NCI-H510A (cell line): ENCODE measurements around the gene FBP1.
"Not testable (repeated sequence)": the region's sequence is repeated elsewhere in the genome, so short reads cannot be mapped to it uniquely, and the experiment has no call there.

ENCODE experiments used
- DNase-seq: peaks from one replicate; lab custom pipeline; 2025; lab: John Stamatoyannopoulos, UW

Gene FBP1

DNA sequence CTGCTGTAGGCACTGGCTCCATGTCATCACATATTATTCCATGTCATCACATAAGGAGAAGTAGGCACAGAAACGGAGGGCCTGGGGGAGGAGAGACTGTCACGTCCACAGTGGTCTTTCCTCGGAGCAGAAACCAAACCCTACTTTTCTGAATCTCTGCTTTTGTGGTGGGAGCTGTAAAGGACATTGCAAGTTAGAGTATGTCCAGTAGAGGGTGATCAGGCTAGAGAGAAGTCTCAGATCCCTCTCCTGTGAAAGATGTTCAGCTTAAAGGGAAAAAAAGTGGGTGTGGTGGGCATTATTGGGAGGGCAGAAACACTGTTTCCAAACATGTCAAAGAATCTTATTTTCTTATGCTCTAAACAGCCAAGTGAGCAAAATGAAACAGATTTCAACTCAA is 26.3 kb downstream of the FBP1 start:
- no peak for DNase-seq

DNA sequence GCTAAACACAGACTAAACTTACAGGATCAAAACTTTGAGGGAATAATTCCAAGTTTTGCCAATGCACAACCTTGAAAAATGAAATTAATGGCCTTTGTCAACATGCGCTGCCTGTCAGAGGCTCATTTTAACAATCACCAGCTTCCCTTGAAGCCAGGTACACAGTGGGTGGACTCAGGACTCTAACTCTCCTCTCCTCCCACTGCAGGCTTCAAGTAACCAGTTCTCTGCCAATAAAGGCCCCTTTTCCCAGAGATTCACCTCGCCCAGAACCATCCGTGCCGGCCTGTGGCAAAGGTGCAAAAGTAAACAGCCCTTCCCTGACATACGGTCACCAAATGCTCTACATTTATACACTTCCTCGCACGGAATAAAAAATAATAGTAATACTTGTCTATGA is 27.2 kb downstream of the FBP1 start:
- no peak for DNase-seq

DNA sequence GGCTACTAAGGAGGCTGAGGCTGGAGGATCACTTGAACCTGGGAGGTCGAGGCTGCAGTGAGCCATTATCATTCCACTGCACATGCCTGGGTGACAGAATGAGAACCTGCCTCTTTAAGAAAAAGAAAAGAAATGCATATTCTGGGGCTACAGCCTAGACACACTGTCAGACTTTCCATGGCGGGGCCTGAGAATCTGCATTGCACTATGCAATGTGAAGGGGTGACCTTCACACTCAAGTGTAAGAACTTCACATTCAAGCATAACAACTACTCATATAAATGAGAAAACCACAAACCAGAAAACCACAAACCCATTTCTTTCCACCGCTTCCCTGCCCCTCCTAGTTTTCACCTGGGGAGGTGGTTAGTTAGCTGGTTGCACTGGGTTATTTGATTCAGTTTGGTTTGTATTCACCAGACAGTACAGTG is 27.7 kb downstream of the FBP1 start:
- DNase-seq = no peak

DNA sequence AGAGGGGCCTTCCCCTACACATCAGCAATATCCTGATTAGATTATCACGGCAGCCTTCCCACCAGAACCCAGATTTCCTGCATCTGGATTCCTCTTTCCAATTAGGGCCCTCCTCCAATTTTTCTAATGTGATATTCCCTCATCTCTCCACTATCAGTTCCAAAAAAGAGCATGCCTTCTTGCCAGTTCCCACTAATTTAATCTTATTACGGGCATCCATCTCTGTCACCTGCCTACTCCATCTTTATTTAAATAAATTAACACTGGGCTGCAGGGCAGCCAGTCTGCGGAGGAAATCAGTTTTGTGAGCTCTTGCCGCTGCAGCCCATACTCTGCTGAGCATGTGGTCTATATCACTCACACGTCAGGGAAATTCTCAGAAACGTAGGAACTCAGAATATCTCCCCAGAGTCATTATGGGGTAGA is 29.1 kb downstream of the FBP1 start:
- no peak for DNase-seq

DNA sequence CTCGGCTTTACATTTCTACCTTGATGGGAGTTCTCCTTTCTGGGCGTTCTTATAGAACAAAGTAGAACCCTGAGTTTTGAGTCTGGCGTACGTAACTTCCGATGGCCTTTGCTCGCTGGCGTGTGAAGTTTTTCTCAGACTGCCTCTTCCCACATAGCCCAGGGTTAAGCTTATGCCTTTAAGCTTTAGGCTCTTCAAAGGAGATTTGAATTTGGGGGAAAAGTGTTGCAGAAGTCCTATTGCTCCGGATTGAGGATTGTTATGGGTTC is 32.0 kb downstream of the FBP1 start:
- no peak for DNase-seq

DNA sequence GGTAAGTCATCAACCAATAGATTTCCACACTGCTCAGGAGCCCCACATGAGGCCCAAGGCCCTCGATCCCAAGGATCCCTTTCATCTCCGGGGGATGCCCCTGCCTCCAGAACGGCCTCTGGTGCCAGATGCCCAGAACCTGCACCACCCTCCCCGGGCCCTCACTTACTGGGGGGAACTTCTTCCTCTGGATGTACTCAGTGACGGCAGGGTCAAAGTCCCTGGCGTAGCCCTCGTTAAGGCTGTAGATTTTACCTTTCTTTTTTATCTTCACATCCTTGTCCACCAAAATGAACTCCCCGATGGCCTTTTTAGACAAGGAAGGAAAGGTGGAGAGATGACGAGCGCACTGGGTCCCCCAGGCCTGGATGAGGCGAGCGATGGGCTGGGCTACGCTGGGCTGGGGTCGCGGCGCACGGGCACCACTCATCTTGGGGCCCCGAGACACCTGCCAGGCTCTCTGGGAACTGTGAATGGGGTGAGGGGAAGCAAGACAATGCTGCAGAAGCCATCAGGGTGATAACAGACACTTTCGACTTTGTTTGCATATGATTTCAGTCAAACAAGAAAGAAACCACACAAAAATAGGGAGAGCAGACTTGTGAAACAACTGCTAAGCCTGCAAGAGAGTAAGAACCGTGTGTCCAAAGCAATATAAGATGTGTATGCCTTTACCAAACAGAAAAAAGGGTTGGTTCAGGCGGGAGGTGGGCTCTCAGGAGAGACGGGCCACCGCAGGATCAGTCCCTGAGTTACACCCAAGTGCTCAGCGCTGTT is 32.5 kb downstream of the FBP1 start:
- no peak for DNase-seq

DNA sequence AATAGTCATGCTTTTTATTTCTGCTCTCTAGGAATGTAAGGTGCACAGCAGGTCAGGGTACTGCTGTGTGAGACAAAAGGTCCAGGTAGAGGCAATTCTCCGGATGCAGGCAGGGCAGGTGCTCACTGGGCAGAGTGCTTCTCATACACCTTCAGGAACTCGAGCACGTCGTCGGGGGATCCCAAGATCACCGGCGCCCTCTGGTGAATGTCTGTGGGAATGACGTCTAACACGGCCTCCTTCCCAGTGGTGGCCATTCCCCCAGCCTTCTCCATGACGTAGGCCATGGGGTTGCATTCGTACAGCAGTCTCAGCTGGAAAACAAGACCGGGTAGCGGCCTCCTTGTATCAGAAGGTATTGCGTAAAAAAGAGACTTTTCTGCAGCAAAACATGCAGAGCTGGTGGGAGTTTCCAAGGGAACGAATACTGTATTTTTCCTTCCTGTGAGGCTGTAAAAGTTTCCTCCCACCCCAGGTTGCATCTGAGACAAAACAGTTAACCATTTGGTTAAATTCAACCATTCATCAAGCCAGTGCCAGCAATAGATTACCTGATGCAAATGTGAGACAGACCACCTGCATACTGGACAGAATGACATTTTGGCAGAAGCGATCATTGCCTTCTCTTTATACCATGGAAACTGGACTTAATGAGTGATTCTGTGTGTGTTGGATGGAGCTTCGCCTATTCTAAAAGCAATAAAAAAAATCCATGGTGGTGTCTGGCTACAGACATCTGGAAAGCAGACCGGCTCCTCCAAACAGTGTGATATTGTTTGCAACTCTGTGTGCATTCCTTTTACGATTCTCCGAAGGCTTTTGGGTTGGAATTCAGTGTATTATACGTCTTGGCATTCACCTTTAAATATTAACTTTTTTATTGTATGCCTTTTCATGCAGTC is 35.8 kb downstream of the FBP1 start:
- peak; percentile 6 for DNase-seq

DNA sequence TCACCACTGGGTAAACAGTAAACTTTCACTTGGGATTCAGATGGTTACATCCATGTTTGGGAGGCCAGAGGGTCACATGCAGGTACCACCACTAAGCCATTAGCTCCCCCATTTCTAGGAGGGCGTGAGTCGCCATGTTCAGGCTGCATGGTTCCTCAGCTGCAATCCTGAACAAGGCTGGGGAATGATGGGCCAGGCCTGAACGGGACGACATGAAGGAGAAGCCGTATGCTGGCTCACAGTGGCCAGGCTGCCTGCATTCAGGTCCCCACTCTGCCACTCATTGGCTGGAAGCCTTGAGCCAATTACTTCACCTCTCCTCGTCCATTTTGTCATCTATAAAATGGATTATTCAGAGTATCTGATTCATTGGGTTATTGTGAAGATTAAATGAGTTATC is 36.7 kb downstream of the FBP1 start:
- DNase-seq = no peak

DNA sequence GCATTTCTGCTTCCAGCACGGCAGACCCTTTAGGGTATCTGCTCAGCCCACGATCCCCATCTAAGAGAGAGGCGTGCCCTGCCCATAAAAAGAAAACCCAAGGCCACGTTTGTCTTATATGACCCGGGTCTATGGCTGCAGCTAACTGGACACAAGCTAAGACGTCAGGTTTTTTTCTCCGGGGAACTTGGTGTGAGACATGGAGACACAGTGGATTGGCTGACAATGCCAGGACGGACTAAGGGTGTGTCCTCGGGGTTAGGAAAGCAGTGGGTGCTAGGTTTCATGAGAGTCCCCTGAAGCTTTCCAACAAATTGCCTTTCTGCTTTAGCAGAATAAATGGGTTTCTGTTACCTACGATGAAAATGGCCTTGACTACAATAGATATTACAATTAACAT is 38.6 kb downstream of the FBP1 start:
- no peak for DNase-seq

DNA sequence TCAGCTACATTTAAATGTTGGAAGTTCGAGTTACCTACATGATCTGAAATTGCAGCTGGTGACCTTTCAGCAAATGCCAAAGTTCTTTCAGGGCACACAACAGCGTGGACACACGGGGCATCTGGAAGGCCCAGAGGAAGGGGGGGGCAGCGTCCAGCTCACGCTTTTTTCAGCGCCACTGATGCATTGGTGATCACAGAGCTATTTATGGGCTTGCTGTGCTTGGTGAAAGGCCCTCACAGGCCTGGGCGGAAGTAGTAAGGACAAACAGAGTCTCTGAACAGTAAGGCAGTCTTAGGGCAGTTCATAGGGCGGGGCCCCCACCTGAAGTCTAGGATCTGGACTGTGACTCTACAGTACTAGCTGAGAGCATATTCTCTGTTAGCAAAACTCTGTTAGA is 39.1 kb downstream of the FBP1 start:
- DNase-seq = no peak

DNA sequence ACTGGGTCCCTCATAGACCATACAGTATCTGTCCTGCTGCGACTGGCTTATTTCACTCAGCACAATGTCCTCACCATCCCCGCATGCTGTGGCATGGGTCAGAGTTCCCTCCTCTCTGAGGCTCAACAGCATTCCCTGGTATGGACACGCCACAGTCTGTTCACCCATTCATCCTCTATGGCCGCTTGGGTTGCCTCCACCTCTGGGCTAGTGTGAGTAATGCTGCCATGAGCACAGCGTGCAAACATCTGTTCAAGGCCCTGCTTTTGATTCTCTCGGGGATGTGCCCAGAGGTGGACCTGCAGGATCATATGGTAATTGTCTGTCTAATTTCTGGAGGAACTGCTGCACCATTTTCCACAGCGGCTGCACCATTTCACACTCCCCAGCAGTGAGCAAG is 40.2 kb downstream of the FBP1 start:
- DNase-seq = no peak

DNA sequence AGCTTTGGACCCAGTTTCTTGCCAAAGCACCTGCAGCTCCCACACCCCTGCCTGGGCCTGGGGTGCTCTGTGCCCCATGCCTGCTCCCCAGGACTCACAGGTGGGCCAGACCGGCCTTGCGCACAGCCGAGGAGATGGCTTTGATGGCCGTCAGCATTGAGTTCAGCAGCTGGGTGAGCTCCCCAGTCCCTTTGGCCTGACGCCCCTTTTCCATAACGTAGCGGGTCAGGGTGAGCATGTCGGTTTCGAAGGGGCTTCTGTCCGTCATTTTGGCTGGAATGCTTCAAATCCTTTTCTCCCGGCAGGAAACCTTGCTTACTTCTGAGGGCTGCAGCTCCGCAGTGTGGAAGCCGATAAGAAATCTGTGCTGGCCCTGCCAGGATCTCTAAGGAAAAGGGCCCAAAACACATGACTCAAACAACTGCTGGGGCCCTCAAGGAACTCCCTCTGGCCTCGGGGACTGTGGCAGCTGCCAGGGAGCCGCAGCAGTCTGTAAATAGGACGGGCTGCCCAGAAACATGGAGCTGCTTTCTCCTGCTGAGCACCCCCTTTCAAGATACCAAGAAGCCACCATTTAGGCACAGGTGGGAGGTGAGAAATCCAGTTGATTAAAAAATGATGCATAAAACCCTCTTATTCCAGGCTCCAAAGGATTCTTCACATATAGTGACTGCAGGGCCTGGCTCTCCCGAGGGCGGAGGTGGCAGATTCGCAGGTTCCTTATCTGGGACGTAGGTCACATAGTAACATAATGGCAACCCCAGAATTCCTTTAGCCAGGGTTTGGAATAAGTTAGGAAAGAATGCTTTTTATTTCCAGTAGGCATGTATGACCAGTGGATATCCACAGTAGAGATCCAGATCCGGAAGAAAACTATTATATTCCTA is 45.6 kb downstream of the FBP1 start, which contains the start of gene FBP2:
Gene FBP2 (minus strand): TSS at position 366 of the 887 bp plus-strand sequence. CDS start 98 bp downstream, at position 268.
- no peak for DNase-seq

DNA sequence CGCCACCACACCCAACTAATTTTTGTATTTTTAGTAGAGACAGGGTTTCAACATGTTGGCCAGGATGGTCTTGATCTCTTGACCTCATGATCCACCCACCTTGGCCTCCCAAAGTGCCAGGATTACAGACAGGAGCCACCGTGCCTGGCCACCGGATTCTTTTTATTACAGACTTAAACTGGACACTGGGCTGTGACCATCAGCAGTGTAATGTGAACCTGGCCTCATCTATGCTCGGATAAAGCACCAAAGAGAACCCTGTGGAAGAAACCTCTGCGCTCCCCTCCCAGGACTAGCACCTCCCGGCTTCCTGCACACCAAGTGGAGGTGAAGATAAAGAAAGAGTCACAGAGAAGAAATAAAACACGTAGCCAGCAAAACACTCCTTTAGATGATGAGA is 46.6 kb downstream of the FBP1 start:
- not testable (repeated sequence) for DNase-seq

DNA sequence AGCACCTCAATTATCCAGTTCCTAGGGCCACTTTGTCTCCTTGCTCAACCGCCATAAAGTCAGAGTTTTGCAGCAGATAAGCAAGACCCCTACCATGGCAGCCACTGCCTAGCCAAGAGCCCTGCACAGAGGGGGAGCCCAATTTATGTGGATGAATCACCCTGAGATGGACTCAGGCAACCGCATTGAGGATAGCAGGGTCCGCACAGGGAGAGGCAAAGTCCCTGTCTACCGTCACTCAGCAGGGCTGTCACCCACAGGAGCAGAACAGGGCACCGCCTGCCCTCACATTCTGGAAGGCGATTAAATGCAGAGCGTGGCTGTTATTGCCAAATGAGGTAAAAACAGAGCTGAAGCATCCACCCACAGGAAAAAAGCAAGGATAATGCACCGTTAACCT is 47.4 kb downstream of the FBP1 start:
- DNase-seq = no peak

DNA sequence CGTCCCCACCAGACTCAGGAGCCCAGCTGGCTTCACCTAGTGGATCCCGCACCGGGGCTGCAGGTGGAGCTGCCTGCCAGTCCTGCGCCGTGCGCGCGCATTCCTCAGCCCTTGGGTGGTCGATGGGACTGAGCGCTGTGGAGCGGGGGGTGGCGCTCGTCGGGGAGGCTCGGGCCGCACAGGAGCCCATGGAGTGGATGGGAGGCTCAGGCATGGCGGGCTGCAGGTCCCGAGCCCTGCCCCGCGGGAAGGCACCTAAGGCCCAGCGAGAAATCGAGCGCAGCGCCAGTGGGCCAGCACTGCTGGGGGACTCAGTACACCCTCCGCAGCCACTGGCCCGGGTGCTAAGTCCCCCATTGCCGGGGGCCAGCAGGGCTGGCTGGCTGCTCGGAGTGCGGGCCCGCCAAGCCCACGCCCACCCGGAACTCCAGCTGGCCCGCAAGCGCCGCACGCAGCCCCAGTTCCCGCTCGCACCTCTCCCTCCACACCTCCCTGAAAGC is 48.2 kb downstream of the FBP1 start:
- not testable (repeated sequence) for DNase-seq

DNA sequence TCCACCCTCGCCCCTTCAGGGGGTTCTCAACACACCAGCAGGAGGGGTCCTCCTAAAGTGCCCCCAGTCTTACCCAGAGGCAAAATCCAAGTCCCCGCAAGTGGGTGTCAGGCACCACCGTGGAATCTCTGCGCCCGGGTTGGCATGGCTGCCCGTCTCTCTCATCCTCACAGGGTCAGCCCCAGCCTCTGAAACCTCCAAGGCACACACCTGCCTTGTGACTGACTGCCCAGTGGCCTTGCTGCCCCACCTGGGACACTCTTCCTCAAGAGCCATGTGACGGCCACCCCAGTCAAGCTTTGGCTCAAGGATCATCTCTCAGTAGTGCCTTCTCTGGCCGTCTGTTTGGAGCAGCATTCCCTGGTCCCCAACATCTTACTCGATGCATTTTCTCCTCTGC is 50.6 kb downstream of the FBP1 start:
- no peak for DNase-seq

DNA sequence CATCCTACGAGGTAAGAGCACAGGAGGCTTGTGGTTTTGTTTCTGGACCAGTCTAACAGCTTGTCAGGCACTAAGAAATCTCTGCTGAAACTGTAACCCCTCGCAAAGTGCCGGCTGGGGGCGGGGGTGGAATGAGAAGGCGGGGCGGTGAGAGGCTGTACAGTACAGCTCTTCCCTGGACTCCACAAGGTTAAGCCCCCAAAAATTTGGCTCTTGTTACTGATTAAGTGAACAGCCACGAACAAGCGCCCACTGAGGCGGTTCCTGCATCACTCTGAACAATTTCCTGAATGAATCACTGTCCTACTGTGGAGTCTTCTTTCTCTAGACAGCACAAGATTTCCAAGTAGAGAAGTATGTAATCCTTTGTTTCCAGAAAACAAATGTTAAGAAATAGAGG is 52.5 kb downstream of the FBP1 start:
- DNase-seq = no peak

DNA sequence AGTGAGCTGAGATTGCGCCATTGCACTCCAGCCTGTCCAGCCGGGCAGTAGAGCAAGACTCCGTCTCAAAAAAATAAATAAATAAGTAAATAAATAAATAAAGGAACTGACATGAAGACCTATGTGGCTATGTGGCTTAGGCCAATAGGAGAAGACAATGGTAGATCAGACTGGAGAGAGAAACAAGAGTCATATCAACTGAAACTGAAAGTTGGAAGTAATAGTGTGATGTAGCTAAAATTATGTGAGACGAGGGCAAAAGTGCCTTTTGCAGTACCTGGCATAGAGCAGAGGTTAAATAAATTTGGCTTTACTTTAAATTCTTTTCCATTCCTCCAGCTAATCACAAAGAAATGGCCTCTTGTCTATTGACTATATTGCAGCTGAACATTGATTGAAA is 53.0 kb downstream of the FBP1 start:
- no peak for DNase-seq

DNA sequence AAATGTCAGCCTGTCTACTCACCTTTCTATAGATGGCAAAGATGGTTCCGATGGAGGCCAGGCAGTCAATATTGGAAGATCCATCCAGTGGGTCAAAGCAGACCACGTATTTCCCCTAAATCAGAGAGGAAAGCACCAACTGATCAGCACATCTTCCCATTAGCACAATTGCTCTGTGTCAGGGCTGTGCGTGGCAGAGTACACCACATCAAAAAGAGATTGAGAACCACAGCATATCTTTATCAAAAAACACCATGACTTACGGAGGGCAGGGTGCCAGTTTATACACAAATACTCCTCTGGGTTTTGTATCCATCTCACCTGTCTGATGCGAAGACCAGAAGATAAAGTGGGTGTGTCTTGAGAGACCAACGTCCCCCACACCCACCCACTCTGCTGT is 54.8 kb downstream of the FBP1 start:
- DNase-seq = no peak

DNA sequence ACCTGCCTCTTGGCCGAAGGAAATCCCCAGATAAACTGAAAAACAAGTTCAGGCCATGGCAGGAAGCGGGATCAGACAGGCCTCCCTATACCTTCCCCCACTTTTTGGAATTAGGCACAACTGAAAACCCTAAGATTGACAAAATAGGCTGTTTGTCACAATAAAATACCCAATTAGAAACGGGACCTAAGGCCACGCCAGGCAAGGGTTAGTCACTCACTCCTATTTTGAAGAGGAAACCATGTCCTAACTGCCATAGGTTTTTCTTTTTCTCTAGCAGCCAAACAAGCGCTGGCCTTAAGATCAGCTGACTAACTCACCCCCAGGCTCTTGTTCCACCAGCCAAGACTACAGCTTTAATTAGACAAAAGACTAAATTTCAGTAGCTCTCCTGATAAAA is 57.6 kb downstream of the FBP1 start:
- no peak for DNase-seq

DNA sequence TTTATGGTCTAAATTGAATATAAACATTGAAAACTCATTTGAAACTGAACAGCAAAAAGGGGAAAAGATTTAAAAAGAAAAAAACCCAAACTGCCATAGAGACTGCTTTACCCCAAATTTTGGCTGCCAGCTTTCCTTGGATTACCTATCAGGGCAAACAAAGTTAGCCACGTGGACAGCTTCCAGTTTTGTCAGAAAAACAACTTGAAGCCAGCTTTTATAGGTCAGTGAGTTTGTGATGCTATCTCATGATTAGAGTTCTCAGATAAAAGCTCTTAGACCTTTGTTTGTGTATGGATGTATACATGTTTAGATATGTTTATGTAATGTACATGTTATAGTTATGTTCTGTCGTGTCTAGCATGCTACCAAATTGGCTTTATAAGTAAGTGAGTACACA is 61.7 kb downstream of the FBP1 start:
- no peak for DNase-seq

DNA sequence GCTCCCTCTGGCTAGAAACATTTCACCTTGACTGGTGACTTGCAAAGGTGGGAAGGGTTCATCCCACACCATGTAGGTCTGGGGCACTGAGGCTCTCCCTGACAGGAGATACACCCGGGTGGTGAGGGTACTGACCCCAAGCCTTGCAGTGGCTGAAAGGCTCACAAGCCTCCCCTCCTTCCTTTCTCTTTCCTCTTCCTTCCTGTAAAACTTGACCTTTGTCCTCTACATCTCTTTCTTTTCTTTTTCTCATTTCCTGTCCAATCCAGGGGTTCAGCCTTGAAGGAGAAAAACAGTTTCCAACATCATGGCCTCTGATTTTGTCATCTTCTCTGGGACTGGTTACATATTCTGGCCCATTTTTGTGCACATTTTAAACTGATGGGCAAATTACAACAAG is 62.3 kb downstream of the FBP1 start:
- DNase-seq = no peak
